ENCODE data around the gene TRIM2.
A peak's percentile ranks its signal among the peaks of the same experiment; 100 is the strongest.

Gene TRIM2

GRCh38 chr4:153341575-153342090 is 137.4 kb downstream of the TRIM2 start:
- H3K9me3 ChIP-seq (ENCODE audit: control insufficient read depth in 2 of 2, low read length in 2 of 2) = no peaks in the 10 kb centered on the region
- H3K27me3 ChIP-seq (ENCODE audit: control insufficient read depth in 2 of 2, insufficient read depth in 2 of 2, low read length in 2 of 2) = peaks cover 0 to 3% of the 10 kb centered on the region in 2 donors
- no peak overlapping the region for H3K4me3 ChIP-seq (ENCODE audit: low read length in 2 of 2)
- H3K4me1 ChIP-seq (ENCODE audit: control insufficient read depth in 2 of 2, insufficient read depth in 2 of 2, low read length in 2 of 2) = peaks cover 4 to 19% of the 10 kb centered on the region in 2 donors
- H3K36me3 ChIP-seq (ENCODE audit: control insufficient read depth in 2 of 2, insufficient read depth in 2 of 2, low read length in 2 of 2) = peaks cover 2 to 6% of the 10 kb centered on the region in 2 donors
- no peak overlapping the region for H3K27ac ChIP-seq (ENCODE audit: low read depth in 2 of 2, low read length in 2 of 2)
- H3K9ac ChIP-seq (ENCODE audit: low read depth in 1 of 2, low read length in 2 of 2) = no peak overlapping the region

GRCh38 chr4:153342751-153343552 is 138.7 kb downstream of the TRIM2 start:
- Histone ChIP-seq H3K27me3 (ENCODE audit: control insufficient read depth in 2 of 2, insufficient read depth in 2 of 2, low read length in 2 of 2) (peaks cover 0 to 3% of the 10 kb centered on the region in 2 donors), H3K4me3 (ENCODE audit: low read length in 2 of 2) (no peak overlapping the region), H3K4me1 (ENCODE audit: control insufficient read depth in 2 of 2, insufficient read depth in 2 of 2, low read length in 2 of 2) (peaks cover 4 to 19% of the 10 kb centered on the region in 2 donors), H3K9ac (ENCODE audit: low read depth in 1 of 2, low read length in 2 of 2) (no peak overlapping the region), H3K9me3 (ENCODE audit: control insufficient read depth in 2 of 2, low read length in 2 of 2) (no peaks in the 10 kb centered on the region), H3K36me3 (ENCODE audit: control insufficient read depth in 2 of 2, insufficient read depth in 2 of 2, low read length in 2 of 2) (peaks cover 0 to 3% of the 10 kb centered on the region in 2 donors), H3K27ac (ENCODE audit: low read depth in 2 of 2, low read length in 2 of 2) (no peak overlapping the region)

- Histone ChIP-seq H3K36me3 (ENCODE audit: control insufficient read depth in 2 of 2, insufficient read depth in 2 of 2, low read length in 2 of 2) (peaks cover 0 to 3% of the 10 kb centered on the region in 2 donors), H3K4me3 (ENCODE audit: low read length in 2 of 2) (peak within 1 kb of the TSS; percentile 82 to 83), H3K27ac (ENCODE audit: low read depth in 2 of 2, low read length in 2 of 2) (no peak within 1 kb of the TSS)
Measured at GRCh38 chr4:153344131-153345011, 140.1 kb downstream of the TRIM2 start, which contains the start of gene MND1. MND1 (plus strand) TSS chr4:153344688; CDS start chr4:153344738, 50 bp downstream.

GRCh38 chr4:153345012-153345981 is 141.1 kb downstream of the TRIM2 start:
- Histone ChIP-seq H3K9ac (ENCODE audit: low read depth in 1 of 2, low read length in 2 of 2) (peak overlapping the region; percentile 14 to 61), H3K27me3 (ENCODE audit: control insufficient read depth in 2 of 2, insufficient read depth in 2 of 2, low read length in 2 of 2) (peaks cover 0 to 3% of the 10 kb centered on the region in 2 donors), H3K36me3 (ENCODE audit: control insufficient read depth in 2 of 2, insufficient read depth in 2 of 2, low read length in 2 of 2) (peaks cover 0 to 1% of the 10 kb centered on the region in 2 donors), H3K9me3 (ENCODE audit: control insufficient read depth in 2 of 2, low read length in 2 of 2) (no peaks in the 10 kb centered on the region), H3K4me1 (ENCODE audit: control insufficient read depth in 2 of 2, insufficient read depth in 2 of 2, low read length in 2 of 2) (peaks cover 4 to 19% of the 10 kb centered on the region in 2 donors), H3K4me3 (ENCODE audit: low read length in 2 of 2) (peak overlapping the region; percentile 82 to 83), H3K27ac (ENCODE audit: low read depth in 2 of 2, low read length in 2 of 2) (no peak overlapping the region)

More at GRCh38 chr4:153344131-153345011, 140.1 kb downstream of the TRIM2 start, which contains the start of gene MND1:
- Histone ChIP-seq H3K9ac (ENCODE audit: low read depth in 1 of 2, low read length in 2 of 2) (peak within 1 kb of the TSS; percentile 14 to 61), H3K9me3 (ENCODE audit: control insufficient read depth in 2 of 2, low read length in 2 of 2) (no peaks in the 10 kb centered on the region), H3K27me3 (ENCODE audit: control insufficient read depth in 2 of 2, insufficient read depth in 2 of 2, low read length in 2 of 2) (peaks cover 0 to 3% of the 10 kb centered on the region in 2 donors), H3K4me1 (ENCODE audit: control insufficient read depth in 2 of 2, insufficient read depth in 2 of 2, low read length in 2 of 2) (peaks cover 4 to 19% of the 10 kb centered on the region in 2 donors)

- Histone ChIP-seq H3K4me3 (ENCODE audit: low read length in 2 of 2) (no peak overlapping the region), H3K4me1 (ENCODE audit: control insufficient read depth in 2 of 2, insufficient read depth in 2 of 2, low read length in 2 of 2) (peaks cover 4 to 19% of the 10 kb centered on the region in 2 donors), H3K9ac (ENCODE audit: low read depth in 1 of 2, low read length in 2 of 2) (no peak overlapping the region), H3K9me3 (ENCODE audit: control insufficient read depth in 2 of 2, low read length in 2 of 2) (no peaks in the 10 kb centered on the region), H3K27me3 (ENCODE audit: control insufficient read depth in 2 of 2, insufficient read depth in 2 of 2, low read length in 2 of 2) (peaks cover 0 to 3% of the 10 kb centered on the region in 2 donors), H3K27ac (ENCODE audit: low read depth in 2 of 2, low read length in 2 of 2) (no peak overlapping the region), H3K36me3 (ENCODE audit: control insufficient read depth in 2 of 2, insufficient read depth in 2 of 2, low read length in 2 of 2) (no peaks in the 10 kb centered on the region)
Measured at GRCh38 chr4:153346031-153346430, 141.8 kb downstream of the TRIM2 start.

- H3K36me3 ChIP-seq (ENCODE audit: control insufficient read depth in 2 of 2, insufficient read depth in 2 of 2, low read length in 2 of 2) = no peaks in the 10 kb centered on the region
- no peak overlapping the region for H3K9ac ChIP-seq (ENCODE audit: low read depth in 1 of 2, low read length in 2 of 2)
- no peak overlapping the region for H3K4me3 ChIP-seq (ENCODE audit: low read length in 2 of 2)
- H3K9me3 ChIP-seq (ENCODE audit: control insufficient read depth in 2 of 2, low read length in 2 of 2) = no peaks in the 10 kb centered on the region
- H3K4me1 ChIP-seq (ENCODE audit: control insufficient read depth in 2 of 2, insufficient read depth in 2 of 2, low read length in 2 of 2) = peaks cover 4 to 18% of the 10 kb centered on the region in 2 donors
- no peak overlapping the region for H3K27ac ChIP-seq (ENCODE audit: low read depth in 2 of 2, low read length in 2 of 2)
- H3K27me3 ChIP-seq (ENCODE audit: control insufficient read depth in 2 of 2, insufficient read depth in 2 of 2, low read length in 2 of 2) = peaks cover 0 to 3% of the 10 kb centered on the region in 2 donors
Measured at GRCh38 chr4:153346563-153346962, 142.3 kb downstream of the TRIM2 start.

GRCh38 chr4:153347117-153347516 is 142.9 kb downstream of the TRIM2 start:
- Histone ChIP-seq H3K27me3 (ENCODE audit: control insufficient read depth in 2 of 2, insufficient read depth in 2 of 2, low read length in 2 of 2) (peaks cover 0 to 3% of the 10 kb centered on the region in 2 donors), H3K36me3 (ENCODE audit: control insufficient read depth in 2 of 2, insufficient read depth in 2 of 2, low read length in 2 of 2) (no peaks in the 10 kb centered on the region), H3K27ac (ENCODE audit: low read depth in 2 of 2, low read length in 2 of 2) (no peak overlapping the region), H3K4me1 (ENCODE audit: control insufficient read depth in 2 of 2, insufficient read depth in 2 of 2, low read length in 2 of 2) (peaks cover 4 to 12% of the 10 kb centered on the region in 2 donors), H3K4me3 (ENCODE audit: low read length in 2 of 2) (no peak overlapping the region), H3K9me3 (ENCODE audit: control insufficient read depth in 2 of 2, low read length in 2 of 2) (no peaks in the 10 kb centered on the region), H3K9ac (ENCODE audit: low read depth in 1 of 2, low read length in 2 of 2) (no peak overlapping the region)

GRCh38 chr4:153348006-153348405 is 143.8 kb downstream of the TRIM2 start:
- peaks cover 4 to 12% of the 10 kb centered on the region in 2 donors for H3K4me1 ChIP-seq (ENCODE audit: control insufficient read depth in 2 of 2, insufficient read depth in 2 of 2, low read length in 2 of 2)
- no peaks in the 10 kb centered on the region for H3K9me3 ChIP-seq (ENCODE audit: control insufficient read depth in 2 of 2, low read length in 2 of 2)
- peaks cover 0 to 3% of the 10 kb centered on the region in 2 donors for H3K27me3 ChIP-seq (ENCODE audit: control insufficient read depth in 2 of 2, insufficient read depth in 2 of 2, low read length in 2 of 2)
- H3K27ac ChIP-seq (ENCODE audit: low read depth in 2 of 2, low read length in 2 of 2) = no peak overlapping the region
- no peaks in the 10 kb centered on the region for H3K36me3 ChIP-seq (ENCODE audit: control insufficient read depth in 2 of 2, insufficient read depth in 2 of 2, low read length in 2 of 2)
- no peak overlapping the region for H3K9ac ChIP-seq (ENCODE audit: low read depth in 1 of 2, low read length in 2 of 2)
- H3K4me3 ChIP-seq (ENCODE audit: low read length in 2 of 2) = no peak overlapping the region

GRCh38 chr4:153349206-153349805 is 145.1 kb downstream of the TRIM2 start:
- Histone ChIP-seq H3K9me3 (ENCODE audit: control insufficient read depth in 2 of 2, low read length in 2 of 2) (no peaks in the 10 kb centered on the region), H3K27ac (ENCODE audit: low read depth in 2 of 2, low read length in 2 of 2) (no peak overlapping the region), H3K9ac (ENCODE audit: low read depth in 1 of 2, low read length in 2 of 2) (no peak overlapping the region), H3K4me1 (ENCODE audit: control insufficient read depth in 2 of 2, insufficient read depth in 2 of 2, low read length in 2 of 2) (peaks cover 4 to 8% of the 10 kb centered on the region in 2 donors), H3K27me3 (ENCODE audit: control insufficient read depth in 2 of 2, insufficient read depth in 2 of 2, low read length in 2 of 2) (peaks cover 0 to 3% of the 10 kb centered on the region in 2 donors), H3K4me3 (ENCODE audit: low read length in 2 of 2) (no peak overlapping the region), H3K36me3 (ENCODE audit: control insufficient read depth in 2 of 2, insufficient read depth in 2 of 2, low read length in 2 of 2) (no peaks in the 10 kb centered on the region)

All from mucosa of rectum (tissue), 2 donors.